Liver (tissue), 9 donors: Measurements from ENCODE around the gene LYST. TPM values are rescaled to one million over a fixed set of nuclear protein-coding genes. Genes with fewer than 3 reads are reported as not detected.

ENCODE experiments used
- DNase-seq: peaks from one replicate; pipeline ENCODE4 v3.0.0-alpha.2; 2017; ENCODE audit warnings: low spot score
- H3K27ac ChIP-seq, 2 donors: one replicate each; pipeline ENCODE4 v1.7.0; 2013; ENCODE audit warnings: inconsistent platforms in 2 of 2, low read length in 2 of 2, control low read depth in 1 of 2, low read depth in 1 of 2, mild to moderate bottlenecking in 1 of 2
- H3K27me3 ChIP-seq, 4 donors: one replicate each; pipeline versions ENCODE4 v1.6.1 to v1.7.0; 2013; ENCODE audit warnings: low read length in 3 of 4, inconsistent platforms in 1 of 4, mild to moderate bottlenecking in 1 of 4, moderate library complexity in 1 of 4; ENCODE audit not compliant: control insufficient read depth in 4 of 4, insufficient read depth in 4 of 4
- H3K36me3 ChIP-seq, 4 donors: one replicate each; pipeline versions ENCODE4 v1.6.1 to v1.7.0; 2013; ENCODE audit warnings: low read length in 3 of 4, mild to moderate bottlenecking in 3 of 4, low read depth in 1 of 4, moderate library complexity in 1 of 4; ENCODE audit not compliant: control insufficient read depth in 4 of 4, insufficient read depth in 3 of 4
- H3K4me1 ChIP-seq, 4 donors: one replicate each; pipeline versions ENCODE4 v1.6.1 to v1.7.0; 2013; ENCODE audit warnings: low read length in 3 of 4, mild to moderate bottlenecking in 3 of 4, moderate library complexity in 1 of 4; ENCODE audit not compliant: control insufficient read depth in 4 of 4, insufficient read depth in 4 of 4
- H3K4me3 ChIP-seq, 3 donors: one replicate each; pipeline versions ENCODE4 v1.6.1 to v1.7.0; 2013; ENCODE audit warnings: low read length in 3 of 3, control low read depth in 1 of 3, low read depth in 1 of 3, mild to moderate bottlenecking in 1 of 3
- H3K9ac ChIP-seq, 2 donors: one replicate each; pipeline ENCODE4 v1.7.0; 2013; ENCODE audit warnings: low read length in 2 of 2, mild to moderate bottlenecking in 2 of 2, moderate library complexity in 2 of 2, control low read depth in 1 of 2, low read depth in 1 of 2
- H3K9me3 ChIP-seq, 4 donors: one replicate each; pipeline versions ENCODE4 v1.6.1 to v1.7.0; 2013; ENCODE audit warnings: low read length in 3 of 4; ENCODE audit not compliant: control insufficient read depth in 4 of 4
- ATF3 ChIP-seq: IDR thresholded peaks from 2 replicates; pipeline ENCODE4 v1.6.1; 2016; ENCODE audit warnings: antibody characterized with exemption
- CTCF ChIP-seq: fragments of 150-350 bp; IDR thresholded peaks from 2 replicates; pipeline ENCODE4 v1.5.1; 2017; ENCODE audit warnings: improper control_type of control experiment, low read depth, low read length; ENCODE audit not compliant: missing input control
- EGR1 ChIP-seq, 2 donors: IDR thresholded peaks; 2 replicates each; pipeline ENCODE4 v1.6.1; 2016 to 2018; ENCODE audit warnings: antibody characterized with exemption in 2 of 2, low read depth in 2 of 2
- FOXA2 ChIP-seq: IDR thresholded peaks from 2 replicates; pipeline ENCODE4 v1.6.1; 2016; ENCODE audit warnings: antibody characterized with exemption
- GABPA ChIP-seq, 2 donors: IDR thresholded peaks in 1 of 2; conservative IDR thresholded peaks in 1 of 2; 2 replicates each; pipeline ENCODE4 v1.6.1; 2016; ENCODE audit warnings: antibody characterized with exemption in 2 of 2, mild to moderate bottlenecking in 1 of 2, moderate library complexity in 1 of 2
- HNF4A ChIP-seq, 2 donors: conservative IDR thresholded peaks; 2 replicates each; pipeline ENCODE4 v1.6.1; 2016; ENCODE audit warnings: antibody characterized with exemption in 2 of 2, mild to moderate bottlenecking in 2 of 2
- HNF4G ChIP-seq: IDR thresholded peaks from 2 replicates; pipeline ENCODE4 v1.6.1; 2016; ENCODE audit warnings: antibody characterized with exemption
- NR2F2 ChIP-seq: IDR thresholded peaks from 2 replicates; pipeline ENCODE4 v1.6.1; 2016; ENCODE audit warnings: antibody characterized with exemption
- RAD21 ChIP-seq, 2 donors: IDR thresholded peaks; 2 replicates each; pipeline ENCODE4 v1.6.1; 2016; ENCODE audit warnings: antibody characterized with exemption in 2 of 2, mild to moderate bottlenecking in 2 of 2
- RXRA ChIP-seq, 2 donors: IDR thresholded peaks; 2 replicates each; pipeline ENCODE4 v1.6.1; 2017 to 2018; ENCODE audit warnings: antibody characterized with exemption in 2 of 2, mild to moderate bottlenecking in 1 of 2
- SP1 ChIP-seq: IDR thresholded peaks from 2 replicates; pipeline ENCODE4 v1.6.1; 2018; ENCODE audit warnings: antibody characterized with exemption, mild to moderate bottlenecking
- TAF1 ChIP-seq: conservative IDR thresholded peaks from 2 replicates; pipeline ENCODE4 v1.6.1; 2016; ENCODE audit warnings: antibody characterized with exemption, mild to moderate bottlenecking
- YY1 ChIP-seq: IDR thresholded peaks from 2 replicates; pipeline ENCODE4 v1.6.1; 2016; ENCODE audit warnings: antibody characterized with exemption, mild to moderate bottlenecking
- ZBTB33 ChIP-seq: IDR thresholded peaks from 2 replicates; pipeline ENCODE4 v1.6.1; 2016; ENCODE audit warnings: antibody characterized with exemption
- WGBS: extraction: QIAGEN DNeasy Blood & Tissue Kit; methylation state at CpG from one replicate; pipeline ENCODE4 v1.1.7; 2013; 5-methylcytosine and 5-hydroxymethylcytosine counted together
- polyA plus RNA-seq, 2 donors: library from polyadenylated mRNA; stranded (reverse) in 1 of 2; unstranded in 1 of 2; fragments of 200-250 nt in 1 of 2; fragments of >200 nt in 1 of 2; fragmentation: Nextera tagmentation in 1 of 2; extraction: Ambion mirVana in 1 of 2; gene quantifications; one replicate each; pipeline versions ENCODE4 v1.2.1 to v1.2.3, GENCODE V29; 2013 to 2015
- total RNA-seq, 2 donors: library from RNA; depleted of rRNA; stranded (reverse); fragments of >200 nt; gene quantifications; one replicate each; pipeline ENCODE4 v1.2.3, GENCODE V29; 2014
- donor health status: healthy.
- donor health status: healthy.
- donor health status: healthy.
- donor health status: healthy.
- donor health status: healthy.

Gene LYST
- total and polyA plus RNA-seq, 4 donors, result 3.4 to 45.9 (median 14.2) TPM

- TF ChIP-seq ZBTB33 (no peak), EGR1 (IDR thresholded peaks at IDR 0.05; ENCODE audit: low read depth in 2 of 2) (no peak), YY1 (no peak), RAD21 (IDR thresholded peaks at IDR 0.05) (no peak), RXRA (IDR thresholded peaks at IDR 0.05) (no peak), FOXA2 (no peak), NR2F2 (no peak), TAF1 (no peak)
These were observed 187.1 kb downstream of the LYST start (continued) for GRCh38 chr1:235679644-235680043.

GRCh38 chr1:235679005-235679404 is 187.7 kb downstream of the LYST start:
- H3K9me3 ChIP-seq, result peaks cover 0 to 9% (median 2%) of the 10 kb centered on the region in 4 donors
- no peak overlapping the region for H3K9ac ChIP-seq
- no peaks in the 10 kb centered on the region for H3K4me1 ChIP-seq
- peaks cover 0 to 38% (median 29%) of the 10 kb centered on the region in 4 donors for H3K36me3 ChIP-seq
- no peak overlapping the region for H3K4me3 ChIP-seq
- no peak for TF ChIP-seq YY1
- TF ChIP-seq ATF3, result no peak
- no peak for TF ChIP-seq HNF4A (conservative IDR thresholded peaks at IDR 0.05)
- TF ChIP-seq HNF4G, result no peak
- TF ChIP-seq GABPA (IDR thresholded peaks at IDR 0.05 in 1 of 2, conservative IDR thresholded peaks at IDR 0.05 in 1 of 2), result no peak
- DNase-seq, result no peak
- no peaks in the 10 kb centered on the region for H3K27me3 ChIP-seq
- no peak overlapping the region for H3K27ac ChIP-seq
- WGBS, result 89% methylated on average over 2 of the region's 2 CpGs

- no peak overlapping the region for H3K9ac ChIP-seq
- no peaks in the 10 kb centered on the region for H3K4me1 ChIP-seq
- no peak overlapping the region for H3K27ac ChIP-seq
- no peak for DNase-seq
- WGBS, result 98% methylated on average over 10 of the region's 10 CpGs
- peaks cover 4 to 29% (median 10%) of the 10 kb centered on the region in 4 donors for H3K9me3 ChIP-seq
- no peaks in the 10 kb centered on the region for H3K27me3 ChIP-seq
- H3K4me3 ChIP-seq, result no peak overlapping the region
- TF ChIP-seq ATF3 (no peak), HNF4G (no peak), EGR1 (IDR thresholded peaks at IDR 0.05; ENCODE audit: low read depth in 2 of 2) (no peak), RAD21 (IDR thresholded peaks at IDR 0.05) (no peak), SP1 (no peak), CTCF (no peak), NR2F2 (no peak)
- peaks cover 0 to 64% (median 38%) of the 10 kb centered on the region in 4 donors for H3K36me3 ChIP-seq
These were observed 191.4 kb downstream of the LYST start for GRCh38 chr1:235675152-235675890.
